Measurements from ENCODE around the gene TRIM69.

GRCh38 chr15:44718180-44718926 lies 18.0 kb upstream of the TRIM69 start:
- no peak for TF ChIP-seq CTCF (IDR thresholded peaks at IDR 0.05)
- TF ChIP-seq POLR2A (IDR thresholded peaks at IDR 0.05): no peak

Data from heart left ventricle (tissue), 13 donors.